ENCODE measurements around the gene UGT8. TPM values are rescaled to one million over a fixed set of nuclear protein-coding genes. Genes with fewer than 3 reads are reported as not detected.

The UGT8 gene
- total RNA-seq, 1 experiment from 2014 or later: 14.8 TPM

- peak overlapping the region; percentile 59 for H3K9ac ChIP-seq (ENCODE audit: low read length)
- no peaks in the 10 kb centered on the region for H3K9me2 ChIP-seq (ENCODE audit: insufficient read depth)
- DNase-seq (ENCODE audit: low read depth, low spot score) (peak; percentile 29), ATAC-seq (peak; percentile 6; the same call in 1 of the 2 replicates)
- H3K27ac ChIP-seq (ENCODE audit: low read depth, low read length): peak overlapping the region; percentile 39; the same call in 1 of the 2 replicates
- TF ChIP-seq CBX3 (IDR thresholded peaks at IDR 0.05; ENCODE audit: low read depth) (no peak), CEBPB (IDR thresholded peaks at IDR 0.05; ENCODE audit: low read depth) (no peak), MAX (IDR thresholded peaks at IDR 0.05) (0 out of 2 replicates have a peak, but pooled peaks have one; percentile 2)
- H3K4me3 ChIP-seq (replicated peaks in 1 of 2; ENCODE audit: low read depth in 1 of 2, low read length in 2 of 2): peak overlapping the region; percentile 76 to 77
- H3K9me3 ChIP-seq (ENCODE audit: control insufficient read depth in 1 of 2, insufficient read depth in 1 of 2, low read depth in 1 of 2, low read length in 2 of 2): no peaks in the 10 kb centered on the region
- no peaks in the 10 kb centered on the region for H3K27me3 ChIP-seq (ENCODE audit: insufficient read depth, low read length)
- peaks cover 12% of the 10 kb centered on the region for H3K79me2 ChIP-seq (ENCODE audit: insufficient read depth, low read length)
- intact Hi-C loops (cut with micrococcal nuclease): no loop called here
- peak overlapping the region; percentile 87 for H3K4me2 ChIP-seq (ENCODE audit: low read length)
- no peaks in the 10 kb centered on the region for H4K20me1 ChIP-seq (ENCODE audit: insufficient read depth)
- POLR2A ChIA-PET: no interaction called here
- H3K36me3 ChIP-seq (ENCODE audit: control insufficient read depth in 1 of 2, insufficient read depth in 2 of 2, low read length in 2 of 2): no peaks in the 10 kb centered on the region
- peak overlapping the region; percentile 42 for H2AFZ ChIP-seq (ENCODE audit: low read depth, low read length, poor library complexity, severe bottlenecking)
- CTCF ChIA-PET: no interaction called here
- H3K4me1 ChIP-seq (ENCODE audit: control insufficient read depth in 1 of 2, insufficient read depth in 2 of 2, low read length in 2 of 2): peaks cover 3 to 16% of the 10 kb centered on the region in 2 experiments; a peak in 3 of 4 replicates
- BruUV-seq (replicated peaks): no TSS peak
- RAD21 ChIA-PET (ENCODE audit: low non-redundant PET in 1 of 2, low total read pairs in 2 of 2, uncharacterized antibody in 2 of 2, unreplicated experiment in 2 of 2): no interaction called here
Observed at GRCh38 chr4:114599903-114600552, 1.4 kb downstream of the UGT8 start.

- Histone ChIP-seq H3K4me2 (ENCODE audit: low read length) (peak overlapping the region; percentile 87), H4K20me1 (ENCODE audit: insufficient read depth) (no peaks in the 10 kb centered on the region), H3K4me1 (ENCODE audit: control insufficient read depth in 1 of 2, insufficient read depth in 2 of 2, low read length in 2 of 2) (peaks cover 3 to 16% of the 10 kb centered on the region in 2 experiments; a peak in 3 of 4 replicates), H3K9ac (ENCODE audit: low read length) (no peak overlapping the region), H3K36me3 (ENCODE audit: control insufficient read depth in 1 of 2, insufficient read depth in 2 of 2, low read length in 2 of 2) (no peaks in the 10 kb centered on the region), H3K27me3 (ENCODE audit: insufficient read depth, low read length) (no peaks in the 10 kb centered on the region), H3K27ac (ENCODE audit: low read depth, low read length) (no peak overlapping the region), H3K9me3 (ENCODE audit: control insufficient read depth in 1 of 2, insufficient read depth in 1 of 2, low read depth in 1 of 2, low read length in 2 of 2) (no peaks in the 10 kb centered on the region), H2AFZ (ENCODE audit: low read depth, low read length, poor library complexity, severe bottlenecking) (no peak overlapping the region), H3K9me2 (ENCODE audit: insufficient read depth) (no peaks in the 10 kb centered on the region), H3K79me2 (ENCODE audit: insufficient read depth, low read length) (peaks cover 12% of the 10 kb centered on the region), H3K4me3 (replicated peaks in 1 of 2; ENCODE audit: low read depth in 1 of 2, low read length in 2 of 2) (peak overlapping the region; percentile 76 to 77; a peak in 2 of 4 replicates)
- RAD21 ChIA-PET (ENCODE audit: low non-redundant PET in 1 of 2, low total read pairs in 2 of 2, uncharacterized antibody in 2 of 2, unreplicated experiment in 2 of 2): no interaction called here
- POLR2A ChIA-PET: no interaction called here
- no peak for DNase-seq (ENCODE audit: low read depth, low spot score)
- intact Hi-C loops (cut with micrococcal nuclease): no loop called here
- CTCF ChIA-PET: no interaction called here
- TF ChIP-seq YY1 (IDR thresholded peaks at IDR 0.05; ENCODE audit: extremely low read depth, insufficient replicate concordance, low read depth, low read length) (no peak), CEBPB (IDR thresholded peaks at IDR 0.05; ENCODE audit: low read depth) (no peak), ZFX (IDR thresholded peaks at IDR 0.05) (no peak)
- ATAC-seq: no peak
- no TSS peak for BruUV-seq (replicated peaks)
Observed at GRCh38 chr4:114600672-114601071, 2.1 kb downstream of the UGT8 start.

Data from HCT116 (cell line).